GM18873 (cell line): ENCODE data around the gene SYT1.

Experiments
- ATAC-seq: cut with Tn5 transposase; IDR thresholded peaks from one replicate; pipeline ENCODE4 v1.9.1; 2021; ENCODE audit warnings: mild to moderate bottlenecking, moderate library complexity, moderate number of reproducible peaks; ENCODE audit not compliant: unreplicated experiment, low FRiP score

Gene SYT1

DNA sequence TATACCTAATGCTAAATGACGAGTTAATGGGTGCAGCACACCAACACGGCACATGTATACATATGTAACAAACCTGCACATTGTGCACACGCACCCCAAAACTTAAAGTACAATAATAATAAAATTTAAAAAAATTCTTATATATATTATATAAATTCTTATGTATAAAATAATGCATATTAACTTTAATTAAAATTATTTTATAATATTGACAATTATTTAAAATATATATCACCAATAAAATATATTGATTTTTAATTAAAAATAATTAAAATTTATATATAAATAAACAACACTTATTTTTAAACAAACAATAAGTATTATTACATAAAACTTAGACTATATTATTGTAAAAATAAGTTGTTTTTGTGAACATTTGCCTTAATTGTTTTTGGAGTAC lies 188.8 kb downstream of the SYT1 start:
- ATAC-seq = no peak

- ATAC-seq = no peak
These were observed 191.5 kb downstream of the SYT1 start for GRCh38 chr12:79055926-79056674.

DNA sequence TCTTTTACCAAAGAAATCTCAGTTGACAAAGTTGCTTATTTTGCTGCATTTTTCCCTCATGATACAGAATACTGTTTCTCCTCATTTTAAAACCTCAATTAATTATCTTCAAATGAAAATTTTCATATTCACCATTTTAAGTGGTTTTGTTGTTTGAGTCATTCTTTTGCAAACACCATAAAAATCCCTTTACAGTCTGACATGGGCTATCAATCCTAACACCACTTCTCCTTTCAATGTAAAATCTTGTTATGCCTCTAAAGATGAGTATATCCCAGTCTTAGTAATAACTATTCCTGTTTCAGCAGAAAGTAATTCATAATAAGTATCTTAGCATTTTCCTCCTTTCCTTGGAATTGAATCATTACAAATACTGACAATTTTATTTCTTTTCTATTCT lies 192.2 kb downstream of the SYT1 start:
- ATAC-seq = no peak

GRCh38 chr12:79057540-79057939 lies 193.0 kb downstream of the SYT1 start:
- no peak for ATAC-seq

- ATAC-seq = no peak
These were observed 193.8 kb downstream of the SYT1 start for GRCh38 chr12:79058342-79058741.

- no peak for ATAC-seq
These were observed 195.0 kb downstream of the SYT1 start for GRCh38 chr12:79059557-79059956.

DNA sequence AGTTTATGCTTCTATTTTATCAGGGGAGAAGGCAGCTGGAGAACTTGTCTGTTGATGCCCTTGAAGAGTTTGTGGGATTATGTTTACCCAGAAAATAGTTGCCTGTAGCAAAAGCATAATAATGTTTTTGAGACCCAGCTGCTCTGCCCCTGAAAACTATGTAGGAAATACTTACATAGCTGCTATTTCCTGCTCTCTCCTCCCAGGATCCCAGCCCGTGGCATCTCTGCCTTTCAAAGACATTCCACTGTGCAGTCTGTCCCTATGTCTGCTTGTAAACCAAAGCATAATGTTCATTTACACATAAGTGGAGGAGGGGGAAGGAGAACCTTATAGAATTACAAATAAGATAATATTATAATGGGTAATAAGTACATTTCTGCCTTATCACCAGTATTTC lies 198.7 kb downstream of the SYT1 start:
- no peak for ATAC-seq

DNA sequence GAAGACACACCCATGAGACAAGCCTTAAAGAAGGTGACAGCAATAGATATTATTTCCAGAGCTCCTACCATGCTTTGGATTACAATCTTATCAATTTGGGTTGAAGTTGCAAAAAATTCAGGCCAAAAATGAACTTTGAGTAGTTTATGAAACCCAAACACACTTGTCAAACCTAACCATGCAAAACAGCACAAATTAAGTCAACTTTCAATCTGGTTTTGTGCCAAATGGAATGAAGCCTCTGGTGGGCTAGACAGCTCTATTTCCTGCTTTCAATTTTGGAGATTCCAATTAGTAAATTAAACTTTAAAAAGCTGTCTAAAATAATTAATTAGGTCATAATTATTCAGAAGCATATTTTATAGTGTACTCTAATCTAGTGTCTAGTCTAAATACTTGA lies 203.4 kb downstream of the SYT1 start:
- no peak for ATAC-seq

DNA sequence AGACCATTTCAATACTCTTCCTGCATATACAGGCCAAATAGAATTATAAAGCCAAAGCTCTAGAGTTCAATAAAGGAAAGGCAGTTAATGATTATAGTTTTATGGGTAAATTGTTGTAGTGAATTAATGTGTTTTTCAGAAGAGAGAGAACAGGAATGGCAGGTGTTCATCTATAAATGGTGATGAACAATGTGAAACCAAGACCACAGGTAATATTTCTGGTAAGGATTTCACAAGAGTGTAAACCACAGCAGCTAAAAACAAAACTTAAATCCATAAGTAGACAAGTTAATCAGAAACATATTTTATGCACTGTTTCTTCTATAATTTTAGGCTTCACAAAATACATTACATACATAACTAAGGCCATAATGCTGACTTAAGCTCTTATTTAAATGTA lies 204.4 kb downstream of the SYT1 start:
- ATAC-seq = peak; percentile 98

DNA sequence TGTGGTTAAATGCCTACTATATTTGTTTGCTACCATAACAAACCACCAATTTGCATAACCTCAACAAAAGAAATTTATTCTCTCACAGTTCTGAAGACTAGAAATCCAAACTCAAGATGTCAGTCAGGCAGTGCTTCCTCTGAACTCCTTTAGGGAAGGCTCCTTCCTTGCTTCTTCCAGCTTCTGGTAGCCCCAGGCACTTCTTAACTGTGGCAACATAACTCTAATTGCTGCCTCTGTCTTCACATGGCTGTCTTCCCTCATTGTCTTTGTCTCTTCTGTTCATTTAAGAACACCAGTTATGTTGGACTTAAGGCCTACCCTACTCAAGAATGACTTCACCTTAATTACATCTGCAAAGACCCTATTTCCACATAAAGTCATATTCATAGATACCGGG lies 206.9 kb downstream of the SYT1 start:
- ATAC-seq = no peak

DNA sequence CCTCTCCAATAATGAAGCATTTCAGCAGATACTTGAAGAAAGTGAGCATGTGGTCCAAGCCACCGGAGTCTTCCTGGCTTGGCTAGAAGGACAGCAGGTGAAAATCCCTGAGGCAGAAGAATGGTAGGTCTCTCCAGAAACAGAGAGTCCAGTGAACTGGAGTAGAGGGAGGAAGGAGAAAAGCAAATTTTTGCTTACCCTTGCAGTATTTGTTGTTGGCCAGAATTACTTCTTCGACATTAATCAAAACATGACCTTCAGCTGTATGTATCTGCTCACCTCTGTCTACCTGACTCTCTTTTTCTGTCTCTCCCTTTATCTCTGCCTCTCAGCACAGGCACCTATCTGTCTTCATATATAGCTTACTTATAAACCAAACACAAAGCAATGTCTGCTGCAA lies 208.9 kb downstream of the SYT1 start:
- ATAC-seq = no peak

GRCh38 chr12:79082595-79082994 lies 218.0 kb downstream of the SYT1 start:
- ATAC-seq = no peak

- ATAC-seq = no peak
These were observed 218.6 kb downstream of the SYT1 start for GRCh38 chr12:79083181-79083580.

GRCh38 chr12:79085106-79085682 lies 220.6 kb downstream of the SYT1 start:
- ATAC-seq = no peak

GRCh38 chr12:79086541-79087296 lies 222.1 kb downstream of the SYT1 start:
- ATAC-seq = no peak

- ATAC-seq = no peak
These were observed 234.0 kb downstream of the SYT1 start for GRCh38 chr12:79098530-79098929.

DNA sequence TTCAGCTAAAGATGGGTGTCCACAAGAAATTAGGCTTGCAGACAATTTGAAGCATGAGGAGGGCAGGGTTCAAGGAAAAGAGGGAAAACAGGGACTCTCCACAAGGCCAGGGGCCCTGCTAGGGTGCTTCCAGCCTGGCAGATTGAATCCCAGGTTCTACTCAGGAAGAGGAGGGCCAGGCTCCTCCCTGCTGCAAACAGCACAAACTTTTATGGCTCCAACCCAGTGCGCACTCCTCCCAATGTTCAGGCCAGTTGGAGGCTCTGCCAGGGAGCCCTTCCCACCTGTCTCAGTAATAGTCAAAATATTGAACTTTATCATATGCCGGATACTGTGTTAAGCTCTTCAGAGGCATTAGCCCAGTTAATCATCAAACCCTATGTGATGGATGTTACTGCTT lies 244.4 kb downstream of the SYT1 start:
- ATAC-seq = no peak

DNA sequence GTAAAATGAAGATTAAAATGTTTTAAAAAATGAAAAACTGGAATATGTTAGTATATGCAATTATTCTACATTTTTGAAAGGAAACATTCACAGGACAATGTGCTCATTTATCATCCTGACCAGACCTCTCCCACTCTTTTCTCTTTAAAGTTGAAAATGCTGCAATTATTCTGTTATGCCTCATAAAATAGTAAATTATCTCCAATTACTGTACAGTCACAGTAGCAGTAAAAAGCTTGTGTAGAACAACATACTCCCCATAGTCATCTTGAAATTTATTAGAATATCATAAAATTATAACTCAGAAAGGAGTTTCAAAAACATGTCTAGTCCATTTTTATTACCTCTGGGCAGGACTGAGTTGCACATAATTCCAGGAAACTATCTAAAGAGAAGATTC lies 250.3 kb downstream of the SYT1 start:
- no peak for ATAC-seq

GRCh38 chr12:79115743-79116142 lies 251.2 kb downstream of the SYT1 start:
- ATAC-seq = no peak

- no peak for ATAC-seq
These were observed 255.2 kb downstream of the SYT1 start for GRCh38 chr12:79119796-79120195.

- ATAC-seq = no peak
These were observed 256.9 kb downstream of the SYT1 start for GRCh38 chr12:79121486-79121885.

DNA sequence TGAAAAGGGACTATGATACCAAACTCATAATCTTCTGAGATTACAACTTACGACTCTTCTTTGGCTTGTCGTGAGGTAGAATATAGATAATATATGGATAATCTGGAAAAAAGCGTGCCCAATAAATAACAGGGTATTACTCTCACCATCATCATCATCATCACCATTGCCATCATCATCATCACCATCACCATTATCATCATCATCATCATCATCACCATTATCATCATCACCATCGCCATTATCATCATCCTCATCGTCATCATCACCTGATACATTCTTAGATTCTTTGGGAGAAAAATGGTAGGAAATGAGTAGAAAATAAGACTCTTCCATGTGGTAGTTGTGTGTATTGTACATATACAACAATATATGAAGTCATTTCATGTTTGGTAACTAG lies 259.8 kb downstream of the SYT1 start:
- no peak for ATAC-seq
